H54 (cell line): ENCODE data around the gene FAM171A1.

Experiments
- DNase-seq: peaks from one replicate; pipeline ENCODE4 v3.0.0; 2011; ENCODE audit warnings: low spot score, mixed read lengths; ENCODE audit not compliant: insufficient read length
- FAIRE-seq: peaks from 3 replicates; lab custom pipeline; 2011; peaks lifted over from hg19 to GRCh38; lab: Jason Lieb, UNC
- POLR2A ChIP-seq: IDR thresholded peaks from 2 replicates; pipeline ENCODE4 v1.6.1; 2011; ENCODE audit warnings: low read depth, mild to moderate bottlenecking, low read length

The FAM171A1 gene

GRCh38 chr10:15258255-15258654 is 112.8 kb downstream of the FAM171A1 start:
- FAIRE-seq (no peak), DNase-seq (no peak)
- TF ChIP-seq POLR2A, result no peak

GRCh38 chr10:15255961-15256360 is 115.1 kb downstream of the FAM171A1 start:
- no peak for FAIRE-seq
- no peak for DNase-seq
- TF ChIP-seq POLR2A, result no peak

- DNase-seq (no peak), FAIRE-seq (no peak)
- TF ChIP-seq POLR2A, result no peak
Measured at GRCh38 chr10:15254808-15255648, 116.1 kb downstream of the FAM171A1 start.

GRCh38 chr10:15253951-15254807 is 116.9 kb downstream of the FAM171A1 start:
- DNase-seq, result no peak

GRCh38 chr10:15252396-15252795 is 118.7 kb downstream of the FAM171A1 start:
- FAIRE-seq (no peak), DNase-seq (no peak)
- TF ChIP-seq POLR2A, result no peak

More at GRCh38 chr10:15253951-15254807, 116.9 kb downstream of the FAM171A1 start:
- no peak for TF ChIP-seq POLR2A
- FAIRE-seq, result no peak

GRCh38 chr10:15251791-15252380 is 119.2 kb downstream of the FAM171A1 start:
- DNase-seq (no peak), FAIRE-seq (no peak)
- TF ChIP-seq POLR2A, result no peak

- no peak for TF ChIP-seq POLR2A
- no peak for FAIRE-seq
Measured at GRCh38 chr10:15245530-15245929, 125.6 kb downstream of the FAM171A1 start.

GRCh38 chr10:15244635-15245197 is 126.4 kb downstream of the FAM171A1 start:
- FAIRE-seq (no peak), DNase-seq (no peak)
- no peak for TF ChIP-seq POLR2A

More at GRCh38 chr10:15245530-15245929, 125.6 kb downstream of the FAM171A1 start:
- DNase-seq, result no peak

- no peak for FAIRE-seq
- no peak for DNase-seq
- TF ChIP-seq POLR2A, result no peak
Measured at GRCh38 chr10:15242261-15242840, 128.7 kb downstream of the FAM171A1 start.

GRCh38 chr10:15241306-15241705 is 129.8 kb downstream of the FAM171A1 start:
- no peak for TF ChIP-seq POLR2A
- FAIRE-seq (no peak), DNase-seq (no peak)

- no peak for TF ChIP-seq POLR2A
- DNase-seq, result no peak
- FAIRE-seq, result peak; percentile 48
Measured at GRCh38 chr10:15238555-15239335, 132.3 kb downstream of the FAM171A1 start.

- TF ChIP-seq POLR2A, result no peak
- FAIRE-seq, result no peak
- no peak for DNase-seq
Measured at GRCh38 chr10:15237351-15237750, 133.7 kb downstream of the FAM171A1 start.
